ENCODE data around the gene METRN.

- TF ChIP-seq EZH2 (IDR thresholded peaks at IDR 0.05; ENCODE audit: borderline replicate concordance, insufficient read depth, low read depth, low read length, poor library complexity, severe bottlenecking) (no peak), CTCF (IDR thresholded peaks at IDR 0.05) (no peak)
Observed at GRCh38 chr16:706189-707061, 8.5 kb upstream of the METRN start.
